Stimulated activated naive B cell treated with anti-CD40 and anti-IgM and Interleukin-4, amounts not matched to agents 10 μg/mL and 1 μg/mL and 100 μg/mL, for 72 hours (primary cell): Measurements from ENCODE around the gene P3H4.
"Not testable (repeated sequence)": the region's sequence is repeated elsewhere in the genome, so short reads cannot be mapped to it uniquely, and the experiment has no call there.

Source experiments
- ATAC-seq, 2 donors: fragments of 150-1000 bp; cut with Tn5 transposase; replicated peaks; 2 replicates each; pipeline ENCODE4 v1.10.0; 2021; ENCODE audit warnings: moderate library complexity in 1 of 2
- DNase-seq: peaks from one replicate; pipeline ENCODE4 v3.0.0; 2021
- H3K27ac Mint-ChIP-seq: one replicate; pipeline ENCODE4 v1.8.0; 2022; ENCODE audit warnings: mild to moderate bottlenecking, mixed read lengths
- H3K27me3 Mint-ChIP-seq, 2 donors: one replicate each; pipeline ENCODE4 v1.8.0; 2022; ENCODE audit warnings: mixed read lengths in 2 of 2
- H3K36me3 Mint-ChIP-seq, 2 donors: one replicate each; pipeline ENCODE4 v1.8.0; 2022; ENCODE audit warnings: mixed read lengths in 2 of 2, mild to moderate bottlenecking in 1 of 2
- H3K4me1 Mint-ChIP-seq, 2 donors: one replicate each; pipeline ENCODE4 v1.8.0; 2022; ENCODE audit warnings: mixed read lengths in 2 of 2, mild to moderate bottlenecking in 1 of 2
- H3K4me3 Mint-ChIP-seq, 2 donors: one replicate each; pipeline ENCODE4 v1.8.0; 2022; ENCODE audit warnings: mild to moderate bottlenecking in 2 of 2, mixed read lengths in 2 of 2, moderate library complexity in 1 of 2
- H3K9me3 Mint-ChIP-seq, 2 donors: one replicate each; pipeline ENCODE4 v1.8.0; 2022; ENCODE audit warnings: mixed read lengths in 2 of 2, mild to moderate bottlenecking in 1 of 2

Gene P3H4

GRCh38 chr17:41811549-41812380, at the start of gene P3H4:
P3H4 (minus strand) TSS chr17:41811949; CDS start chr17:41811915, 34 bp downstream.
- peaks cover 14 to 25% of the 10 kb centered on the region in 2 donors for H3K4me1 Mint-ChIP-seq
- DNase-seq (peak; percentile 73), ATAC-seq (peak; percentile 90 to 92)
- peaks cover 20 to 36% of the 10 kb centered on the region in 2 donors for H3K27me3 Mint-ChIP-seq
- peak within 1 kb of the TSS; percentile 56 for H3K27ac Mint-ChIP-seq
- H3K9me3 Mint-ChIP-seq = no peaks in the 10 kb centered on the region
- no peaks in the 10 kb centered on the region for H3K36me3 Mint-ChIP-seq
- peak within 1 kb of the TSS; percentile 88 to 92 for H3K4me3 Mint-ChIP-seq

DNA sequence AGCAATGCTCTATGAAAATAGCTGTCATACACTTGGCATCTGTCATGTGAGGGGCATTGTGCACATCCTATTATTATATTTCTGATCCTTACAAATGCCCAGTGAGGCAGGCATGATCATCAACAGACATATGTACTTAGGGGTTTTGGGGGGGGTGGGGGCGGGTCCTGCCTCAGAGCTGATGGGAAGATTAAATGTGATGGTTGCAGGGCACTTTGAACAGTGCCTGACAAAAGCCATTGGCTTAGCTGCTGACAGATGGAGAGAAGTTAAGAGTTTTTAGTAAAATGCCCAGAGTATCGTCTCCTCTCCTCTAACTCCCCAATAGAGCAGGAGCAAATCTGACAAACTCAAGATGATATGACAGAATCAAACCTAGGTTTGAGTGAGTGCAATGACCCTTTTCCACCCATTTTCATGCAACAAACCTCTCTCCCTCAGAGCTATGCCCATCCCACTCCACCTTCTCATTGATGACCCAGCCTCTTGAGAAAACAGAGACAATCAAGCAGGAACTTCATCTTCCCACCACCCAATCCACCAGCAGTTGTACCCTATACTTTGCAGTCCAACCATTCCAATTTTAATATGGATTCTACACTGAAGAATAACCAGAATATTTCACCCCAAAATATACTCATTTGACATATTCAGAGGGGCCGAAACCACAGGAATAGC, 48.6 kb upstream of the P3H4 start:
- H3K4me1 Mint-ChIP-seq = peaks cover 12 to 22% of the 10 kb centered on the region in 2 donors
- H3K4me3 Mint-ChIP-seq = no peak overlapping the region
- peaks cover 0 to 3% of the 10 kb centered on the region in 2 donors for H3K36me3 Mint-ChIP-seq
- no peaks in the 10 kb centered on the region for H3K27me3 Mint-ChIP-seq
- H3K27ac Mint-ChIP-seq = no peak overlapping the region
- ATAC-seq = no peak
- DNase-seq = no peak
- H3K9me3 Mint-ChIP-seq = no peaks in the 10 kb centered on the region

DNA sequence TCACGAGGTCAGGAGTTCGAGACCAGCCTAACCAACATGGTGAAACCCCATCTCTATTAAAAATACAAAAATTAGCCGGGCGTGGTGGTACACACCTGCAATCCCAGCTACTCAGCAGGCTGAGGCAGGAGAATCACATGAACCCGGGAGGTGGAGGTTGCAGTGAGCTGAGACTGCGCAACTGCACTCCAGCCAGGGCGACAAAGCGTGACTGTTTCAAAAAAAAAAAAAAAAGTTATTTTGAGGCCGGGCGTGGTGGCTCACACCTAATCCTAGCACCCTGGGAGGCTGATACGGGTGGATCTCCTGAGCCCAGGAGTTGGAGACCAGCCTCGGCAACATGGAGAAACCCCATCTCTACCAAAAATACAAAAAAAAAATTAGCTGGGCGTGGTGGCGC, 39.6 kb upstream of the P3H4 start:
- not testable (repeated sequence) for H3K4me1 Mint-ChIP-seq, ATAC-seq, H3K9me3 Mint-ChIP-seq, H3K27ac Mint-ChIP-seq, H3K4me3 Mint-ChIP-seq, H3K27me3 Mint-ChIP-seq, DNase-seq
- peaks cover 15 to 24% of the 10 kb centered on the region in 2 donors for H3K36me3 Mint-ChIP-seq

- Mint-ChIP-seq H3K36me3 (peaks cover 15 to 21% of the 10 kb centered on the region in 2 donors), H3K9me3 (no peaks in the 10 kb centered on the region), H3K4me3 (no peak overlapping the region), H3K27me3 (no peaks in the 10 kb centered on the region), H3K4me1 (peaks cover 0 to 5% of the 10 kb centered on the region in 2 donors), H3K27ac (no peak overlapping the region)
- DNase-seq (no peak), ATAC-seq (no peak)
Observed at GRCh38 chr17:41849251-41849990, 37.7 kb upstream of the P3H4 start.

DNA sequence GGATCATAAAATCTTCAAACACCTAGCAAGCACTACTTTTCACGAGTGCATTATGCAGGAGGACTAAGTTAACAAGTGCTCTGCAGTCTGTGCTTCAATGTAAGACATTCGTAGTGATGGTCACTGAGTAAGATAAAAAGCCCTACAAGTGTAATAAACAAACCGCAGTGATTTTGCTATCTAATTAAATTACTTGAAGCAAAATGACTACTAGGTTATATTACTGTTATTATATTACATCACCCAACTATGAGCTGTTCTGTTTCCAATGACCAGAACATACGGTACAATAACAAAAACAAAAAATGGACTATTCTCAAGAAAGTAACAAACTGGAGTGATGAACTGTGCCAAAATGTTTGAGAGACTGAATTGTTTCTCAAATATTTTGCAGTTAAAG, 37.0 kb upstream of the P3H4 start:
- no peak overlapping the region for H3K4me3 Mint-ChIP-seq
- no peak overlapping the region for H3K27ac Mint-ChIP-seq
- peaks cover 0 to 5% of the 10 kb centered on the region in 2 donors for H3K4me1 Mint-ChIP-seq
- peaks cover 11 to 16% of the 10 kb centered on the region in 2 donors for H3K36me3 Mint-ChIP-seq
- ATAC-seq = no peak
- DNase-seq = no peak
- H3K9me3 Mint-ChIP-seq = no peaks in the 10 kb centered on the region
- no peaks in the 10 kb centered on the region for H3K27me3 Mint-ChIP-seq

DNA sequence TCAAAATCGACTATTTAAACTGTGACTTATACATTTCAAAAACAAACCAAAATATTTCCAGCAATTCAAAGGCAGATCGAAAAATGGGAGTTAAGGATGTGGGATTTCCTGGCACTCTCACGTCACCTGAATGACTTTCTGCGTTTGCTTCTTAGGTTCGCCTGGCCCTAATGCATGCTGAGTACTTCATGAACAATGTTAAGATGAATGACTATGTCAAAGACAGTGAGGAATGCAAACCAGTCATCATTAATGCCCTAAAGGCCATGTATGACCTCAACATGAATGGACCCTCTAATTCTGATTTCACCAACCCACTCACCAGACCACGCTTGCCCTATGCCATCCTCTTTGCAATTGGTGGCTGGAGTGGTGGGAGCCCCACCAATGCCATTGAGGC, 33.2 kb upstream of the P3H4 start:
- Mint-ChIP-seq H3K36me3 (peaks cover 2 to 10% of the 10 kb centered on the region in 2 donors), H3K9me3 (no peaks in the 10 kb centered on the region), H3K4me1 (no peaks in the 10 kb centered on the region), H3K27me3 (no peaks in the 10 kb centered on the region), H3K27ac (no peak overlapping the region), H3K4me3 (no peak overlapping the region)
- DNase-seq = no peak
- no peak for ATAC-seq

DNA sequence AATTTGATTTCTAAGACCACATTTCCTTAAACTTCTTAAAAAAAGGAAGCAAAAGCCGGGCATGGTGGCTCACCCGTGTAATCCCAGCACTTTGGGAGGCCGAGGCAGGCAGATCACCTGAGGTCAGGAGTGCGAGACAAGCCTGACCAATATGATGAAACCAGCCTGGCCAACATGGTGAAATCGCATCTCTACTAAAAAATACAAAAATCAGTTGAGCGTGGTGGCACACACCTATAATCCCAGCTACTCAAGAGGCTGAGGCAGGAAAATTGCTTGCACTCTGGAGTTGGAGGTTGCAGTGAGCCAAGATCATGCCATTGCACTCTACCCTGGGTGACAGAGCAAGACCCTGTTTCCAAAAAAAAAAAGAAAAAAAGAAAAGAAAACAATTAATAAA, 29.0 kb upstream of the P3H4 start:
- H3K4me3 Mint-ChIP-seq, ATAC-seq, DNase-seq, H3K27ac Mint-ChIP-seq, H3K27me3 Mint-ChIP-seq, H3K36me3 Mint-ChIP-seq, H3K4me1 Mint-ChIP-seq, H3K9me3 Mint-ChIP-seq: not testable (repeated sequence)

GRCh38 chr17:41839448-41839847, 27.7 kb upstream of the P3H4 start:
- H3K36me3 Mint-ChIP-seq, H3K27me3 Mint-ChIP-seq, H3K9me3 Mint-ChIP-seq, H3K27ac Mint-ChIP-seq, DNase-seq, ATAC-seq, H3K4me3 Mint-ChIP-seq: not testable (repeated sequence)
- H3K4me1 Mint-ChIP-seq = peaks cover 6 to 17% of the 10 kb centered on the region in 2 donors

DNA sequence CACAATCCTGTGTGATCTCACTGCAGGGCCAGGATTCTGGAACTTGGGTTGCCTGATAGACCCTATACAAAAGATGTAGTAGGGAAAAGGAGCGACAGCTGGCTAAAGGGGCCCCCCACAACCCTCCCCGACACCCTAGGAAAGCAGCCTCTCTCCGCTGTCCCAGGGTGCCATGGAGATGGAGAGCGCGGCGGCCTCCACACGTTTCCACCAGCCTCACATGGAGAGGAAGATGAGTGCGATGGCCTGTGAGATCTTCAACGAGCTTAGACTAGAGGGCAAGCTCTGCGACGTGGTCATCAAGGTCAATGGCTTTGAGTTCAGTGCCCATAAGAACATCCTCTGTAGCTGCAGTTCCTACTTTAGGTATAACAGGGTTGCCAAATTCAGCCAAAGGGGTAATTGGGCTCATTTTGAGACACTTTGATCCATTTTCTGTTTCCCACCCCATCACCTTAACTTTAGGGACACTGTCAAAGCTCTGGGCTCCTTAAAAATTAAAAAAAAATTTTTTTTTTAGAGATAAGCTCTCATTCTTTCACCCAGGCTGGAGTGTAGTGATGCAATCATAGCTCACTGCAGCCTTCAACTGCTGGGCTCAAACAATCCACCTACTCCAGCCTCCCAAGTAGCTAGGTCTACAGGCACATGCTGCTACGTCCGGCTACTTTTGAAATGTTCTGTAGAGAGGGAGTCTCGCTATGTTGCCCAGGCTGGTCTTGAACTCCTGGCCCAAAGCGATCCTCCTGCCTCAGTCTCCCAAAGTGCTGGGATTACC, 26.2 kb upstream of the P3H4 start, which contains the start of gene KLHL10:
TSS of gene KLHL10 (plus strand) at position 65 of the 778 bp plus-strand sequence. CDS start at position 173, 108 bp downstream.
- Mint-ChIP-seq H3K4me1 (peaks cover 6 to 17% of the 10 kb centered on the region in 2 donors), H3K36me3 (peaks cover 0 to 1% of the 10 kb centered on the region in 2 donors), H3K9me3 (no peaks in the 10 kb centered on the region), H3K27me3 (peaks cover 5 to 6% of the 10 kb centered on the region in 2 donors), H3K27ac (peak within 1 kb of the TSS; percentile 31), H3K4me3 (peak within 1 kb of the TSS; percentile 85 to 88)
- DNase-seq (no peak), ATAC-seq (no peak)

DNA sequence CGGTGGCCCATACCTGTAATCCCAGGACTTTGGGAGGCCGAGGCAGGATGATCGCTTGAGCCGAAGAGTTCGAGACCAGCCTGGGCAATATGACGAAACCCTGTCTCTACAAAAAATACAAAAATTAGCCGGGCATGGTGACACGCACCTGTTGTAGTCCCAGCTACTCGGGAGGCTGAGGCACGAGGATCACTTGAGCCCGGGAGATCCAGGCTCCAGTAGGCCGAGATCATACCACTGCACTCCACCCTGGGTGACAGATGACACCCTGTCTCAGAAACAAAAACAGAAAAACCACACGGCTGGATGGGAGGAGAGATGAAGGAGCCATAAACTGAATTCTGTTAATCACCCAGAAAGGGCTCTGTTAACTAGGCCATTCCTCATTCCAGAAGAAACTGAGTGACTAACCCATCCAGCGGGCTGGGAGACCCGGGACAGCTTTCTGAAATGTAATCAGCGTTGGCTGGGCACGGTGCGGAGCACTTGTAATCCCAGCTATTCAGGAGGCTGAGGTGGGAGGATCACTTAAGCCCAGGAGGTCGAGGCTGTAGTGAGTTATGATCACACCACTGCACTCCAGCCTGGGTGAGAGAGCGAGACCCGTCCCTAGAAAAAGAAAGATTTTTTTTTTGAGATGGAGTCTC, 24.9 kb upstream of the P3H4 start:
- Mint-ChIP-seq H3K4me3 (peak overlapping the region; percentile 85 to 88), H3K4me1 (peaks cover 6 to 17% of the 10 kb centered on the region in 2 donors), H3K27ac (peak overlapping the region; percentile 31), H3K36me3 (peaks cover 4 to 7% of the 10 kb centered on the region in 2 donors), H3K9me3 (no peaks in the 10 kb centered on the region), H3K27me3 (peaks cover 5 to 6% of the 10 kb centered on the region in 2 donors)
- DNase-seq = no peak
- ATAC-seq = no peak

GRCh38 chr17:41835800-41836549, 24.2 kb upstream of the P3H4 start, which contains the start of gene NT5C3B:
NT5C3B (minus strand) TSS chr17:41836232; CDS start chr17:41836193, 39 bp downstream.
- H3K36me3 Mint-ChIP-seq = peaks cover 10 to 13% of the 10 kb centered on the region in 2 donors
- DNase-seq (peak; percentile 57), ATAC-seq (peak; percentile 85 to 87)
- H3K27me3 Mint-ChIP-seq = peaks cover 5 to 6% of the 10 kb centered on the region in 2 donors
- H3K4me1 Mint-ChIP-seq = peaks cover 6 to 17% of the 10 kb centered on the region in 2 donors
- no peaks in the 10 kb centered on the region for H3K9me3 Mint-ChIP-seq
- H3K4me3 Mint-ChIP-seq = peak within 1 kb of the TSS; percentile 85 to 88
- peak within 1 kb of the TSS; percentile 87 for H3K27ac Mint-ChIP-seq

DNA sequence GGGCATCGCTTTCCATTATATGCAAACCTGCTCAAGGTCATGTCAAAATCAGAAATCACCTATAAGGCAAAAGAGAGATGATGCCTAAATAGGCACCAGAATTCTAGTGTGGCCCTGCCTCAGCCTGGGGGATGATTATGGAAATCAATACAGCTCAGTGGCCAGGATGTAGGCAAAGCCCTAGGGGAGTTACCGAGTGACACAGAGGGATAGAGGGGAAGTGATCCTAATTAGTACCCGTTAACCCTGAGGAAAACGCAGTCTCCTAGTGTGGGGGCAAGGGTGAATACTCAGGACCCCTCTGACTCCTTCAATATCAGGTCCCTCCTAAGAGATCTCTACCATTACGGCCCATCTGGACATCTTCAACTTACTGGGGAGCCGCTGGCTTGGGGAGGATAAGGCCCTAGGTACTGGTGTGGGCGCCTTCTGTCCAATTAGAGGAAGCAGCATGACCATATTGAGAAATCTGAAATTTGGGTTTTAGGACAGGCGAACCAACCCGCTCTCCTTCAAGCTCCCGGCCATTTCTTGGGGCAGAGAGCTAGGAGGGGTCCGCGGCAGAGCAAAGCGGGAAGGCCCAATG, 23.6 kb upstream of the P3H4 start:
- Mint-ChIP-seq H3K27me3 (peaks cover 5 to 6% of the 10 kb centered on the region in 2 donors), H3K36me3 (peaks cover 15 to 18% of the 10 kb centered on the region in 2 donors), H3K27ac (peak overlapping the region; percentile 87), H3K4me1 (peaks cover 6 to 17% of the 10 kb centered on the region in 2 donors), H3K4me3 (peak overlapping the region; percentile 85 to 88), H3K9me3 (no peaks in the 10 kb centered on the region)
- DNase-seq = no peak
- peak; percentile 60 to 63 for ATAC-seq
